ENCODE results near the gene CCT6B.
A peak's percentile ranks its signal among the peaks of the same experiment; 100 is the strongest.
"Not testable (repeated sequence)": the region's sequence is repeated elsewhere in the genome, so short reads cannot be mapped to it uniquely, and the experiment has no call there.

The CCT6B gene, protein sequence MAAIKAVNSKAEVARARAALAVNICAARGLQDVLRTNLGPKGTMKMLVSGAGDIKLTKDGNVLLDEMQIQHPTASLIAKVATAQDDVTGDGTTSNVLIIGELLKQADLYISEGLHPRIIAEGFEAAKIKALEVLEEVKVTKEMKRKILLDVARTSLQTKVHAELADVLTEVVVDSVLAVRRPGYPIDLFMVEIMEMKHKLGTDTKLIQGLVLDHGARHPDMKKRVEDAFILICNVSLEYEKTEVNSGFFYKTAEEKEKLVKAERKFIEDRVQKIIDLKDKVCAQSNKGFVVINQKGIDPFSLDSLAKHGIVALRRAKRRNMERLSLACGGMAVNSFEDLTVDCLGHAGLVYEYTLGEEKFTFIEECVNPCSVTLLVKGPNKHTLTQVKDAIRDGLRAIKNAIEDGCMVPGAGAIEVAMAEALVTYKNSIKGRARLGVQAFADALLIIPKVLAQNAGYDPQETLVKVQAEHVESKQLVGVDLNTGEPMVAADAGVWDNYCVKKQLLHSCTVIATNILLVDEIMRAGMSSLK

DNA sequence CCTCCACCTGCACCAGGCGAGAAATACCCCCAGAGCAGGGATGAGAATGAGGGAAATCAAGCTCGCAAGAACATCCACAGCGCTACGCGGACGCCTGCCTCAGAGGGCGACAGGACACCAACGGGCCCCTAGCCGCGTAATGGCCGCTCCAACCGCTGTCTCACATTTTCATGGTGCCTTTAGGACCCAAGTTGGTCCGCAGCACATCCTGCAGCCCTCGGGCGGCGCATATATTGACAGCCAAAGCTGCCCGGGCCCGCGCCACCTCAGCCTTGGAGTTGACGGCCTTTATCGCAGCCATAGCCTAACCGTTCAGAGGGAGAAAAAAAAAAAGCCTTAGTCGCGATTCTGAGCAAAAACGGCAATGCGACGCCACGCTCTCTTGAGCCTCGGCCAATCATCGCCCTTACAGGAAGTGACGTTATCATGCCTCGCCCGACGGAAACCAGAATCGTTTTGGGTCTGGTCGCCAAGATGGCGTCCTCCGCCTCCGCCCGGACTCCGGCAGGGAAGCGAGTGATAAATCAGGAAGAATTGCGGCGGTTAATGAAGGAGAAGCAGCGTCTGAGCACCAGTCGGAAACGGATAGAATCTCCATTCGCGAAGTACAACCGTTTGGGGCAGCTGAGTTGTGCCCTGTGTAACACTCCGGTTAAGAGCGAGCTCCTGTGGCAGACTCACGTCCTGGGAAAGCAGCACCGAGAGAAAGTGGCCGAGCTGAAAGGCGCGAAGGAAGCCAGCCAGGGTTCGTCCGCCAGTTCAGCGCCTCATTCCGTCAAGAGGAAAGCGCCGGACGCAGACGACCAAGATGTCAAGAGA, at the start of gene CCT6B, which contains the start of gene ZNF830:
CCT6B (minus strand) TSS at position 368 of the 819 bp plus-strand sequence; CDS start at position 301, 67 bp downstream.
ZNF830 (plus strand) TSS at position 448 of the 819 bp plus-strand sequence; CDS start at position 475, 27 bp downstream.
- peak within 1 kb of the TSS; percentile 99 for H3K4me3 Mint-ChIP-seq
- H3K4me1 Mint-ChIP-seq = peaks cover 26% of the 10 kb centered on the region
- no peaks in the 10 kb centered on the region for H3K27me3 Mint-ChIP-seq
- peaks cover 6% of the 10 kb centered on the region for H3K9me3 Mint-ChIP-seq
- peak within 1 kb of the TSS; percentile 99 for H3K27ac Mint-ChIP-seq
- peaks cover 15% of the 10 kb centered on the region for H3K36me3 Mint-ChIP-seq

DNA sequence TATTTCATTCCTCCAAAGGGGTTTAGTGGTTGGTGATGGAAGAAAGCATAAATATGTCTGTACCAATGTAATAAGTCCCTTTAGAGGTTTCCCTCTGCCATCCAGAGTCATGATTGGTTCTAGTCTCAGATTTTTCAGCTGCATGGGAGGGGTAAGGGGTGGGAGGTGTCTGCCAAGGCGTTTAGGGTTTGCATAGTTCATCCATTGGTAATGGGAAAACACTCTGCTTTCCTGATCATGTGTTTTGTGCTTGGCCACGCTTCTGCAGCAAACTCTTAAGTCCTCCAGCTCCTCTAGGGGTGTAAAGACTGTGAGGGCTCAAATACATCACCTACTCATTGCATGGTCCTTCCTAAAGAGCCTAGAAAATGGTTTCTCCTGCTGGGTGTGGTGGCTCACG, 48.8 kb upstream of the CCT6B start:
- no peaks in the 10 kb centered on the region for H3K27me3 Mint-ChIP-seq
- peaks cover 6% of the 10 kb centered on the region for H3K36me3 Mint-ChIP-seq
- no peak overlapping the region for H3K27ac Mint-ChIP-seq
- H3K9me3 Mint-ChIP-seq = no peaks in the 10 kb centered on the region
- H3K4me3 Mint-ChIP-seq = no peak overlapping the region
- peaks cover 4% of the 10 kb centered on the region for H3K4me1 Mint-ChIP-seq

DNA sequence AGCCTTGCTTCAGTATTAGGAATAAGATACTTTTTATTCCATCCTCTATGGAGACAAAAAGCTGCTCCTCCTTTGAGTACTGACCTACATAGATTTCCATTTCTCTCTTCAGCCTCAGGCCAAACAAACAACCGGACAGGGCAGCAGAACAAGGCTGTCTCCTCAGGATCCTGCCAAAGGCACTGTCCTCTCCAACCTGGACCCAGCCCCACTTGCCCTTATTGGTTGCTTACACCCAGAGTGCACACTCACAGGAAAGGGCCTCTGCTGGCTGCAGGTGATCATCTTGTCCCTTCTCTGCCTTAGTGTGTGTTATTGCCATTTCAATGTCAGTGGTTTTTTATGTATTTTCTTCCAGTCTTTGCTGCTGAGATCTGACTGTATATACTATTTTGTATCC, 45.7 kb upstream of the CCT6B start:
- Mint-ChIP-seq H3K27ac (peak overlapping the region; percentile 82), H3K9me3 (no peaks in the 10 kb centered on the region), H3K4me3 (no peak overlapping the region), H3K4me1 (peaks cover 4% of the 10 kb centered on the region), H3K36me3 (peaks cover 8% of the 10 kb centered on the region), H3K27me3 (no peaks in the 10 kb centered on the region)

DNA sequence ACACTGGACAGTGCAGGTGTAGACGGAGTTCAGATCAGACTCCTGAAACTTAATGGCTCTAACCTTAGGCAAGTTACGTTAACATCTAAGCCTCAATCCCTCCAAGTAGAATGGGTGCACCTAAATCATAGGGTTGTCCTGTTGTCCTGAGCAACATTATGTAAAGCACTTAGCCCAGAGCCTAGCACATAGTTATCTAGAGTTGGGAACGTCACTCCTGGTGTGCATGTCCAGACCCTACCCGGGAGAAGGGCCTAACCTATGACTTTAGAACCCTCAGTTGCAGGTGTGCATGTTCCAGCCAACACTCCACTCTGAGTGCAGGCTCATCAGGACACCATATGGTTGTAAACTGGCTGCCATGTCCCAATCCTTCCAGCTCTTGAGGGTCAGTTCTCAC, 45.1 kb upstream of the CCT6B start:
- no peak overlapping the region for H3K4me3 Mint-ChIP-seq
- H3K36me3 Mint-ChIP-seq = peaks cover 8% of the 10 kb centered on the region
- H3K27ac Mint-ChIP-seq = no peak overlapping the region
- no peaks in the 10 kb centered on the region for H3K27me3 Mint-ChIP-seq
- peaks cover 4% of the 10 kb centered on the region for H3K4me1 Mint-ChIP-seq
- no peaks in the 10 kb centered on the region for H3K9me3 Mint-ChIP-seq

DNA sequence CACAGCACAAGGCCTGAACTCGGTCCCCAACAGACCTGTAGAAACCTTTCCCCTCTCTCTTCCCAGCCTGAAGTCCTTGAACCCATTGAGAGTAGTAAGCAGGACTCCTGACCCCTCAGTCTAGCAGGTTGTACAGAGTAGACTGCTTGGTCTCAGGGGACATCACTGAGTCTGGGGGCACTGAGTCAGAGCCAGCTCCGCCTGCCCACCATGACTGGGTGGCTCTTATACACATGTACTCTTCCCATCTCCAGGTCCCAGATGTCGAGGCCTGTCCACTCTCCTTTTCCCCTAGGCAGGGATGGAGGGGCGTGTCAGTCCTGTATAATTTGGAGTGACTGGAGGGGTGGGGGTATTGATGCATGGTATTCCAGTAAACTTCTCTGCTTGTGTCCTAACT, 42.5 kb upstream of the CCT6B start:
- Mint-ChIP-seq H3K9me3 (no peaks in the 10 kb centered on the region), H3K27me3 (no peaks in the 10 kb centered on the region), H3K36me3 (peaks cover 9% of the 10 kb centered on the region), H3K4me3 (no peak overlapping the region), H3K27ac (peak overlapping the region; percentile 55), H3K4me1 (peaks cover 4% of the 10 kb centered on the region)

DNA sequence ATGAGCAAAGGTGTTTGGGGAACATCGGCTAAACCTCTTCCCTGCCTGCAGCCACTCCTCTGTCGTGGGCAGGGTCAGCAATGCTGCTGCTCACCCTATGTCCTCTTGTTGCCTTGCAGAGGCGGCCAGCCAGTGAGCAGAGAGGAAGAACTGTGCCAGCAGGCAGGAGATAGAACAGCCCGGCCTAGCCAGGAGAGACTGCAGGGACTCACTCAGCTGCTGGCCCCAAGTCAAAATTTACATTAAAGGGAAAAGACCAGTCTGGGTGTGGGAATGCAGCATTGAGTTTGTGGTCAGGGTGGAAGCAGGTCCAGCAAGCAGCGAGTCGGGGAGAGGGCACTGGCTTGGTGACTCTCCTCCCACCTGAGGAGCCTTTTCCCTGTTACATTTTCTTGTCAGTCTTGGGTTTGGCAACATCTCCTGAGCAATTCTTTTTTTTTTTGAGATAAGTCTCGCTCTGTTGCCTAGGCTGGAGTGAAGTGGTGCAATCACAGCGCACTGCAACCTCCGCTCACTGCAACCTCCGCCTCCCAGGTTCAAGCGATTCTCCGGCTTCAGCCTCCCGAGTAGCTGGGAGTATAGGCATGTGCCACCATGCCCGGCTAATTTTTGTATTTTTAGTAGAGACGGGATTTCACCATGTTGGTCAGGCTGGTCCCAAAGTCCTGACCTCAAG, 41.8 kb upstream of the CCT6B start:
- no peaks in the 10 kb centered on the region for H3K27me3 Mint-ChIP-seq
- H3K4me1 Mint-ChIP-seq = peaks cover 8% of the 10 kb centered on the region
- no peaks in the 10 kb centered on the region for H3K9me3 Mint-ChIP-seq
- no peak overlapping the region for H3K27ac Mint-ChIP-seq
- H3K36me3 Mint-ChIP-seq = peaks cover 9% of the 10 kb centered on the region
- no peak overlapping the region for H3K4me3 Mint-ChIP-seq

DNA sequence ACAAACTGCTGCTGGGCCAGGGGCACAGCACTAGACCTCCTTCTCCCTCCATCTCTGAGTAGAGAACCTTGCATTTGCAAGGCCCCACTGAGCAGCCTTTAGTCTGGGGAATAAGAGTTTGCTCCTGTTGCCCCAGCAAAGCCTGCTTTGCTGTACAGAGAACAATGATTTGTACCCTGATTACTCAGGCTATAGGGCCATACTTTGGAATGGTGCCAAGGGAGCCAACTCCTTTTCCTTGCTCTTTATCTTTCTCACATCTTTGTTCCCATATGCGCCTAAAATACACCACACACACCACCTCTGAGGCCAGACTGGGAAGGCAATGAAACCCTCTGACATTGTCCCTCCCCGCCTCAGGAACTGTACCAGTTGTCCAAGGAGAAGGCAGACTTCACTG, 40.3 kb upstream of the CCT6B start:
- H3K27me3 Mint-ChIP-seq = no peaks in the 10 kb centered on the region
- H3K27ac Mint-ChIP-seq = no peak overlapping the region
- peaks cover 5% of the 10 kb centered on the region for H3K4me1 Mint-ChIP-seq
- peaks cover 5% of the 10 kb centered on the region for H3K36me3 Mint-ChIP-seq
- H3K9me3 Mint-ChIP-seq = no peaks in the 10 kb centered on the region
- H3K4me3 Mint-ChIP-seq = no peak overlapping the region

DNA sequence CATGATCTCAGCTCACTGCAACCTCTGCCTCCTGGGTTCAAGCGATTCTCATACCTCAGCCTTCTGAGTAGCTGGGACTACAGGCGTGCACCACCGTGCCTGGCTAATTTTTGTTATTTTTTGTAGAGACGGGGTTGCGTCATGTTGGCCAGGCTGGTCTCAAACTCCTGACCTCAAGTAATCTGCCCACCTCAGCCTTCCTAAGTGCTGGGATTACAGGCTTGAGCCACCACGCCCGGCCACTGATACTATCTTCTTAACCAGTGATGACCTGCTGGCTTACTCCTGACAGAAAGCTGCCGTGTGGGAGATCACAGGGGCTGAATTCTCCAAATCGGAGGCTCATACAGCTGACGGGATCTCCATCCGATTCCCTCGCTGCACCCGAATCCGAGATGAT, 39.7 kb upstream of the CCT6B start:
- H3K27me3 Mint-ChIP-seq, H3K9me3 Mint-ChIP-seq, H3K4me1 Mint-ChIP-seq, H3K36me3 Mint-ChIP-seq, H3K27ac Mint-ChIP-seq, H3K4me3 Mint-ChIP-seq: not testable (repeated sequence)

DNA sequence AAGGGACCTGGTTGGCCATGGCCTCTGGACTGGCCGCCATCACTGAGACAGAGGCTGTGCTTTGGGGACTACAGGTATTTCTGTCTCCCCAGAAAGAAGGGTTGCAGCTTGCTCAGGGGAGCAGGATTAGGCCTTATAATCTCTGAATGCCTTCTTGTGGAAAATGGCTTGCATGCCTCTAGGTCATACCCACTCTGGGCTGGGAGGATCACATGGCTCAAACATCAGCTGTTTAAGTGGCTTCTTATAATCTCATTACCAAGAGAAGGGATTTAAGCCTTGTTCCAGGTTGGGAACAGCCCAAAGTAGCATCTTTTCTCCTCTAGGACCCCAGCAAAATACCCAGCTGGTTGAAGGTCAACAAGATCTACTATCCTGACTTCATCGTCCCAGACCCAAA, 38.2 kb upstream of the CCT6B start:
- peaks cover 5% of the 10 kb centered on the region for H3K4me1 Mint-ChIP-seq
- H3K36me3 Mint-ChIP-seq = peaks cover 5% of the 10 kb centered on the region
- no peaks in the 10 kb centered on the region for H3K27me3 Mint-ChIP-seq
- no peak overlapping the region for H3K27ac Mint-ChIP-seq
- H3K9me3 Mint-ChIP-seq = no peaks in the 10 kb centered on the region
- H3K4me3 Mint-ChIP-seq = no peak overlapping the region

DNA sequence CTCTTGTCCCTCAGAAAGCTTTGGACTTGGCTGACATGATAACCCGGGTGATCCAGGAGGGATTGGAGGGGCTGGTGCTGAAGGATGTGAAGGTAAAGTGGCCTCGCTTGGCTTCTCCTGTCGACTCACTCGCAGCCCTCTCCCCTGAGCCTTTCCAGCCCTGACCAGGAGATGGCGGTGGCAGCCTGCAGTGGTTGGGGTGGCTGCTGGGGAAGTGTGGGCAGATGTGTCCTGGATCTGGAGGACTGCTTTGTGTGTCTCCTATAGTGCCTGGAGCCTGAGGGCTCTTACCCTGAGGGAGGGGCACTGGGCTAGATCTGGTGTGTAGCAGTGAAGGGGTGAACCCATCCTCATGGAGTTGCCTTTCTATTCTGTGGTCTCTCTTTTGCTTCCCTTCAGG, 36.9 kb upstream of the CCT6B start:
- Mint-ChIP-seq H3K4me1 (peaks cover 5% of the 10 kb centered on the region), H3K36me3 (peaks cover 5% of the 10 kb centered on the region), H3K27me3 (no peaks in the 10 kb centered on the region), H3K9me3 (no peaks in the 10 kb centered on the region), H3K27ac (peak overlapping the region; percentile 77), H3K4me3 (no peak overlapping the region)

DNA sequence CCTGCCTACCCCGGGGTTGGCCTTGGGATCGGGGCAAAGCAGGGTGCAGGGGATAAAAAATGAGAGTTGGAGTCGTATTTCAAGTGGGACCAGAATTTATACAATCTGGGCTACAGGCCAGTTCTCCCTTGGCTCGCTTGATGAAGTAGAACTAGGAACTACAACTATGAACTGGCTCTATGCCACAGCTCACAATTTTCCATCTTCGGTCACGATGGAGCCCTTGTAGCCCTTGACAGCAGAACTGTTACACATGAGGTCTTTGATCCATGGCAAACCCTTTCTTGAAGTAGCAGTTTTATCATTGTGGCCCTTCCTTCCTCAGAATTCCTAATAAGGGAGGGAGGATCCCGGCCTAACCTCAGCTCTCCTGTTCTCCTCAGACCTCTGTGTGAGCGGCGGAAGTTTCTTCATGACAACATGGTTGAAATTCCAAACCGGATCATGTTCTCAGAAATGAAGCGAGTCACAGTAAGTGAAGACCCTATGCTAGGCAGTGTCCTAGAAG, 36.1 kb upstream of the CCT6B start:
- Mint-ChIP-seq H3K4me1 (peaks cover 5% of the 10 kb centered on the region), H3K27ac (no peak overlapping the region), H3K9me3 (no peaks in the 10 kb centered on the region), H3K36me3 (peaks cover 6% of the 10 kb centered on the region), H3K27me3 (no peaks in the 10 kb centered on the region), H3K4me3 (no peak overlapping the region)

DNA sequence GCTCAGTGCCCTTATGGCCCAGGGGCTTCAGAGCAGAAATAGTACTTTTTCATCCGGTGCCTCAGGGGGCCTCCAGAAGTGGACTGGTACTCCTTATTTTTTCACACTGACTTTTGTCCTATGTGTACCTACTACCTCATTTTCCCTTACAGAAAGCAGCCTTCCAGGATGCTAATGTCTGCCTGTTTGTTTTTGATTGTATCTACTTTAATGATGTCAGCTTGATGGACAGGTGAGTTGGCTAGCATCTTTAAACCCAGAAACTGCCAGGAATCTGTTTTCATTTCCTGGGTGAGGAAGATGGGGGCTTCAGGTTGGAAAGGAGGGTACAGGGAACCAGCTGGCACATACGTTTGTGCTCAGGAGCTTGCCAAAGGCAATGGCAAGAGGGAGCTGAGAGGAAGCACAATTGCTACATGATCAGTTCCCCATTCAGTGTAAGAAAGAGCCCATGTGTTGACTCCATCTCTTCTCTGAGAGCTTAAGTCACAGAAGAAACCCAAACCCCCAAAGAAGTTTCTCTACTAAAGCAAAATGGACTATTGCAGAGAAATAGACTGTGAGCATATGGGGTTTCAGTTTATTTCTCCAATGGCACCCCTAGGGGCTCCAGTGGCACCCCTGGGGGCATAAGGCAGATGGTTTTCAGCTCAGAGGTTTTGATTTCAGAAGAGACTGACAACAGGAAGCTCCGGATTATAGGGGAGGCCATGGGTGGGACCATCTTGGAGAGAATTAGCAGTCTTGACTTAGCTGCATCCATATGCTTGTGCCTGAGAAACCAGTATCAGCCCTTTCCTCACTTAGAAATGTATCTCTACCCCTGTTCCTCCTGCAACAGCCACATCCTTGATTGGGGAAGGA, 35.4 kb upstream of the CCT6B start:
- no peaks in the 10 kb centered on the region for H3K27me3 Mint-ChIP-seq
- no peak overlapping the region for H3K27ac Mint-ChIP-seq
- H3K36me3 Mint-ChIP-seq = peaks cover 5% of the 10 kb centered on the region
- no peaks in the 10 kb centered on the region for H3K9me3 Mint-ChIP-seq
- peaks cover 5% of the 10 kb centered on the region for H3K4me1 Mint-ChIP-seq
- no peak overlapping the region for H3K4me3 Mint-ChIP-seq

DNA sequence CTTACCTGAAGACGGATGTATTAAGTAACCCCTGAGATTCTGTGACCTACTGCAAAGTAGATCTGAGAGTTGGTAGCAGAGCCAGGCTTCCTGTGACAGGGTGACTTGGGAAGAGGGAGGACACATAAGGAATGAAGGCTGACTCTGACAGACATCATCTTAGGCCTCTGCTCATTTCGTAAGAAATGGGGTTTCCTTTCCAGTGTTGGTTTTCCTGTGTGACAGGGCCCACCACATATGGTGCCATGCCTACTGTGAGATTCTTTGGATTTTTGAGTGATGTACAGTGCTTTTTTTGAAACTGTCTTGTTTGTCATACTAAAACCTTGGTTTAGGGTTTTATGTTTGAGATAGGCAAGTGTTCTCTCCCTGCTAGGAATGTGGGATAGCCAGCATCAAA, 31.8 kb upstream of the CCT6B start:
- no peak overlapping the region for H3K4me3 Mint-ChIP-seq
- peaks cover 5% of the 10 kb centered on the region for H3K4me1 Mint-ChIP-seq
- H3K27me3 Mint-ChIP-seq = no peaks in the 10 kb centered on the region
- no peak overlapping the region for H3K27ac Mint-ChIP-seq
- H3K36me3 Mint-ChIP-seq = peaks cover 12% of the 10 kb centered on the region
- no peaks in the 10 kb centered on the region for H3K9me3 Mint-ChIP-seq

DNA sequence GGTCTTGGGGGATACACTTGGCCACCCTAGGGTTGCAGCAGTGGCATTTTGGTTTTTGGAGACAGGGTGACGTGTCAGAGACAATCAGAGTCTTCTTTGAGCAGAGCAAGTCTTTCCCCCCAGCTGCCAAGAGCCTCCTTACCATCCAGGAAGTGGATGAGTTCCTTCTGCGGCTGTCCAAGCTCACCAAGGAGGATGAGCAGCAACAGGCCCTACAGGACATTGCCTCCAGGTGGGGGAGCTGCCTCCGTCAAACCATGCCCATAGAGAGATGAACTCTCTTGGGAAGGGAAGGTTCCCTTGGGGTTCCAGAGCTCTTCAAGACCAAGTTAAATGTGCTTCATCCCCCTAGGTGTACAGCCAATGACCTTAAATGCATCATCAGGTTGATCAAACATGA, 30.3 kb upstream of the CCT6B start:
- Mint-ChIP-seq H3K9me3 (no peaks in the 10 kb centered on the region), H3K27me3 (no peaks in the 10 kb centered on the region), H3K36me3 (peaks cover 12% of the 10 kb centered on the region), H3K4me1 (peaks cover 4% of the 10 kb centered on the region), H3K27ac (peak overlapping the region; percentile 74), H3K4me3 (no peak overlapping the region)
